Neural cell (in vitro differentiated cells): ENCODE data around the gene ZAP70. TPM values are rescaled to one million over a fixed set of nuclear protein-coding genes. Genes with fewer than 3 reads are reported as not detected.

Source experiments
- H2AFZ ChIP-seq: fragments of 200-600, 300-800 bp; sonication (generic), shearing (Covaris generic); 2 replicates; pipeline ENCODE4 v1.6.0; 2014; ENCODE audit warnings: low read depth, mild to moderate bottlenecking, antibody characterized with exemption, low read length, moderate library complexity
- H3F3A ChIP-seq: fragments of 200-600 bp; shearing (Covaris generic); 2 replicates; pipeline ENCODE4 v1.6.1; 2016; ENCODE audit warnings: mild to moderate bottlenecking, moderate library complexity, mixed read lengths, antibody characterized with exemption, low read length; ENCODE audit not compliant: insufficient read depth, poor library complexity, severe bottlenecking
- H3K27ac ChIP-seq: fragments of 200-600, 300-800 bp; sonication (generic), shearing (Covaris generic); 2 replicates; pipeline ENCODE4 v1.5.1; 2014; ENCODE audit warnings: mild to moderate bottlenecking, low read length, moderate library complexity
- H3K27me3 ChIP-seq: fragments of 300-800, 200-600 bp; sonication (generic), shearing (Covaris generic); 2 replicates; pipeline ENCODE4 v1.6.0; 2014; ENCODE audit warnings: mild to moderate bottlenecking, low read depth, low read length, moderate library complexity; ENCODE audit not compliant: insufficient read depth
- H3K36me3 ChIP-seq: fragments of 300-800, 200-600 bp; sonication (generic), shearing (Covaris generic); 2 replicates; pipeline ENCODE4 v1.5.1; 2014; ENCODE audit warnings: mild to moderate bottlenecking, antibody characterized with exemption, low read length, moderate library complexity; ENCODE audit not compliant: insufficient read depth
- H3K4me2 ChIP-seq: fragments of 300-800, 200-600 bp; sonication (generic), shearing (Covaris generic); 2 replicates; pipeline ENCODE4 v1.6.0; 2014; ENCODE audit warnings: mild to moderate bottlenecking, low read length
- H3K4me3 ChIP-seq: fragments of 300-800, 200-600 bp; sonication (generic), shearing (Covaris generic); 2 replicates; pipeline ENCODE4 v1.5.1; 2014; ENCODE audit warnings: mild to moderate bottlenecking, low read length, moderate library complexity
- H3K79me2 ChIP-seq: fragments of 200-600 bp; shearing (Covaris generic); replicated peaks from 2 replicates; pipeline ENCODE4 v1.6.0; 2014; ENCODE audit warnings: mild to moderate bottlenecking, low read length, moderate library complexity; ENCODE audit not compliant: insufficient read depth
- H3K9ac ChIP-seq: fragments of 300-800, 200-600 bp; sonication (generic), shearing (Covaris generic); 2 replicates; pipeline ENCODE4 v1.6.1; 2016; ENCODE audit warnings: mild to moderate bottlenecking, low read length, mixed read lengths
- H3K9me2 ChIP-seq: fragments of 200-600 bp; shearing (Covaris generic); 2 replicates; pipeline ENCODE4 v1.6.1; 2016; ENCODE audit warnings: mild to moderate bottlenecking, low read length, mixed read lengths; ENCODE audit not compliant: insufficient read depth
- H3K9me3 ChIP-seq: fragments of 200-600, 300-800 bp; sonication (generic), shearing (Covaris generic); 2 replicates; pipeline ENCODE4 v1.6.1; 2016; ENCODE audit warnings: mild to moderate bottlenecking, mixed run types, low read length, moderate library complexity, mixed read lengths
- H4K20me1 ChIP-seq: fragments of 200-600 bp; shearing (Covaris generic); 2 replicates; pipeline ENCODE4 v1.6.1; 2016; ENCODE audit warnings: mild to moderate bottlenecking, mixed run types; ENCODE audit not compliant: insufficient read depth
- CTCF ChIP-seq: fragments of 450-650 bp; IDR thresholded peaks from 2 replicates; pipeline ENCODE4 v1.5.1; 2014; ENCODE audit warnings: antibody characterized with exemption, mild to moderate bottlenecking, moderate library complexity; ENCODE audit not compliant: poor library complexity, severe bottlenecking
- EP300 ChIP-seq: fragments of 450-650 bp; conservative IDR thresholded peaks from 2 replicates; pipeline ENCODE4 v1.6.1; 2014; ENCODE audit warnings: antibody characterized with exemption, mild to moderate bottlenecking, moderate library complexity; ENCODE audit not compliant: poor library complexity, severe bottlenecking
- EZH2 ChIP-seq: fragments of 200-600, 300-800 bp; shearing (Covaris generic), sonication (generic); IDR thresholded peaks from 2 replicates; pipeline ENCODE4 v1.6.1; 2014; ENCODE audit warnings: antibody characterized with exemption, low read length, borderline replicate concordance, mild to moderate bottlenecking; ENCODE audit not compliant: insufficient read depth, poor library complexity, severe bottlenecking
- MXI1 ChIP-seq: fragments of 450-650 bp; conservative IDR thresholded peaks from 2 replicates; pipeline ENCODE4 v1.6.1; 2014; ENCODE audit warnings: antibody characterized with exemption, mild to moderate bottlenecking; ENCODE audit not compliant: poor library complexity, severe bottlenecking
- POLR2AphosphoS5 ChIP-seq: IDR thresholded peaks from 2 replicates; pipeline ENCODE4 v1.6.1; 2012
- RAD21 ChIP-seq: fragments of 450-650 bp; conservative IDR thresholded peaks from 2 replicates; pipeline ENCODE4 v1.6.1; 2014; ENCODE audit warnings: antibody characterized with exemption, mild to moderate bottlenecking, moderate library complexity
- REST ChIP-seq: IDR thresholded peaks from 2 replicates; pipeline ENCODE4 v1.6.1; 2012; ENCODE audit warnings: borderline replicate concordance
- SMC3 ChIP-seq: fragments of 450-650 bp; conservative IDR thresholded peaks from 2 replicates; pipeline ENCODE4 v1.6.1; 2014; ENCODE audit warnings: antibody characterized with exemption, mild to moderate bottlenecking, moderate library complexity; ENCODE audit not compliant: poor library complexity
- TAF1 ChIP-seq: IDR thresholded peaks from 2 replicates; pipeline ENCODE4 v1.6.1; 2012; ENCODE audit warnings: low read depth
- polyA plus RNA-seq: library from polyadenylated mRNA; depleted of rRNA; stranded (reverse); fragments of >200 nt; gene quantifications from 2 replicates; pipeline ENCODE4 v1.2.3, GENCODE V29; 2014

The ZAP70 gene
- polyA plus RNA-seq, 1 donor from 2014 or later = 0.59 TPM

GRCh38 chr2:97693476-97693875 is 19.9 kb upstream of the ZAP70 start:
- Histone ChIP-seq H3K4me2 (no peak overlapping the region), H3K9ac (no peak overlapping the region), H3K79me2 (no peaks in the 10 kb centered on the region), H3K27me3 (no peaks in the 10 kb centered on the region), H3F3A (no peaks in the 10 kb centered on the region), H3K9me2 (no peaks in the 10 kb centered on the region), H3K4me3 (no peak overlapping the region), H2AFZ (no peak overlapping the region), H3K9me3 (no peaks in the 10 kb centered on the region), H4K20me1 (no peaks in the 10 kb centered on the region), H3K27ac (no peak overlapping the region), H3K36me3 (no peaks in the 10 kb centered on the region)
- TF ChIP-seq POLR2AphosphoS5 = no peak
- no peak for TF ChIP-seq TAF1
- TF ChIP-seq RAD21 = no peak
- no peak for TF ChIP-seq REST
- TF ChIP-seq CTCF = no peak
- TF ChIP-seq EP300 = no peak
- TF ChIP-seq SMC3 = no peak
- TF ChIP-seq EZH2 = no peak
- no peak for TF ChIP-seq MXI1

- Histone ChIP-seq H3K4me2 (no peak overlapping the region), H3K27me3 (no peaks in the 10 kb centered on the region), H3K27ac (no peak overlapping the region), H3K9ac (no peak overlapping the region), H3K79me2 (no peaks in the 10 kb centered on the region), H2AFZ (no peak overlapping the region), H3F3A (no peaks in the 10 kb centered on the region), H3K36me3 (no peaks in the 10 kb centered on the region), H3K9me2 (no peaks in the 10 kb centered on the region), H3K4me3 (no peak overlapping the region), H4K20me1 (no peaks in the 10 kb centered on the region), H3K9me3 (no peaks in the 10 kb centered on the region)
- TF ChIP-seq SMC3 (no peak), CTCF (no peak), EZH2 (no peak), POLR2AphosphoS5 (no peak), REST (no peak), TAF1 (no peak), MXI1 (no peak), EP300 (no peak)
These were observed 17.6 kb upstream of the ZAP70 start for GRCh38 chr2:97695744-97696143.
